ENCODE results near the gene ROCK2. TPM values are rescaled to one million over a fixed set of nuclear protein-coding genes. Genes with fewer than 3 reads are reported as not detected.
"Not testable (repeated sequence)": the region's sequence is repeated elsewhere in the genome, so short reads cannot be mapped to it uniquely, and the experiment has no call there.

The ROCK2 gene
- total RNA-seq, 4 donors from 2014 or later = 21.8 to 54.0 (median 26.6) TPM

DNA sequence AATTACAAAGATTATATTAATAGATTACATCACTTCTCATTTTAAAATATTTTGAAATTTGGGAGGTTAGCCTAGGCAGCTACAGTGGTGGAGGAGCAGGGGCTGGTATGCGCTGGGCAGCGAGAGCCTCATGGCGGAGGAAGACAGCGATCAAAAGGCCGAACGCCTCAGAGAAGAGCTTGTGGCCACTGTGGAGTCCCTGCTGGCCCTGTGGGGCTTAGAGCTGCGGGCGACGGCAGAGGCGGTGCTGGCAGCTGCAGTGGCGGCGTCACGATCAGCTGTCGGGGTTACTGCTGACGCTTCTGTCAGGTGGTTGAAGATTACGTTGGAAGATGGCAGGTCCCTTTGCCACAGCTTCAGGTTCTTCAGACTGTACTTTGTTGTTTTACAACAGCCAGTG is 87.4 kb downstream of the ROCK2 start:
- no peak for TF ChIP-seq POLR2AphosphoS5 (IDR thresholded peaks at IDR 0.05)
- TF ChIP-seq, protein P1, sequence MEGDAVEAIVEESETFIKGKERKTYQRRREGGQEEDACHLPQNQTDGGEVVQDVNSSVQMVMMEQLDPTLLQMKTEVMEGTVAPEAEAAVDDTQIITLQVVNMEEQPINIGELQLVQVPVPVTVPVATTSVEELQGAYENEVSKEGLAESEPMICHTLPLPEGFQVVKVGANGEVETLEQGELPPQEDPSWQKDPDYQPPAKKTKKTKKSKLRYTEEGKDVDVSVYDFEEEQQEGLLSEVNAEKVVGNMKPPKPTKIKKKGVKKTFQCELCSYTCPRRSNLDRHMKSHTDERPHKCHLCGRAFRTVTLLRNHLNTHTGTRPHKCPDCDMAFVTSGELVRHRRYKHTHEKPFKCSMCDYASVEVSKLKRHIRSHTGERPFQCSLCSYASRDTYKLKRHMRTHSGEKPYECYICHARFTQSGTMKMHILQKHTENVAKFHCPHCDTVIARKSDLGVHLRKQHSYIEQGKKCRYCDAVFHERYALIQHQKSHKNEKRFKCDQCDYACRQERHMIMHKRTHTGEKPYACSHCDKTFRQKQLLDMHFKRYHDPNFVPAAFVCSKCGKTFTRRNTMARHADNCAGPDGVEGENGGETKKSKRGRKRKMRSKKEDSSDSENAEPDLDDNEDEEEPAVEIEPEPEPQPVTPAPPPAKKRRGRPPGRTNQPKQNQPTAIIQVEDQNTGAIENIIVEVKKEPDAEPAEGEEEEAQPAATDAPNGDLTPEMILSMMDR (IDR thresholded peaks at IDR 0.05) = no peak
- no peak for TF ChIP-seq POLR2A (IDR thresholded peaks at IDR 0.05)
- TF ChIP-seq EP300 (IDR thresholded peaks at IDR 0.05) = no peak
- Histone ChIP-seq H3K36me3 (peaks cover 6% of the 10 kb centered on the region), H3K4me1 (no peaks in the 10 kb centered on the region), H3K4me3 (no peak overlapping the region), H3K9me3 (no peaks in the 10 kb centered on the region), H3K27ac (no peak overlapping the region), H3K27me3 (no peaks in the 10 kb centered on the region)
- WGBS = 89% methylated on average over 12 of the region's 16 CpGs
- no peak for DNase-seq (ENCODE audit: low spot score in 2 of 2)

DNA sequence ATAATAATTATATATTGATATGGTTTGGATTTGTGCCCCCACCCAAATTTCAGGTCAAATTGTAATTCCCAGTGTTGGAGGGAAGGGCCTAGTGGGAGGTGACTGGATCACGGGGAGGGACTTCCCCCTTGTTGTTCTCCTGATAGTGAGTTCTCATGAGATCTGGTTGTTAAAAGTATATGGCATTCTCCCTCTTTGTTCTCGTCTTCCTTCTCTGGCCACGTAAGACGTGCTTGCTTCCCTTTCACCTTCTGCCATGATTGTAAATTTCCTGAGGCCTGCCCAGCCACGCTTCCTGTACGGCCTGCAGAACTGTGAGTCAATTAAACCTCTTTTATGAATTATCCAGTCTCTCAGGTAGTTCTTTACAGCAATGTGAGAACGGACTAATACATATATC is 88.3 kb downstream of the ROCK2 start:
- WGBS = 95% methylated on average over 7 of the region's 7 CpGs
- Histone ChIP-seq H3K9me3 (no peaks in the 10 kb centered on the region), H3K27me3 (no peaks in the 10 kb centered on the region), H3K4me1 (peaks cover 2% of the 10 kb centered on the region), H3K4me3 (no peak overlapping the region), H3K36me3 (peaks cover 6% of the 10 kb centered on the region), H3K27ac (no peak overlapping the region)
- TF ChIP-seq POLR2A (IDR thresholded peaks at IDR 0.05) = no peak
- TF ChIP-seq, protein P1 (IDR thresholded peaks at IDR 0.05) = no peak
- no peak for TF ChIP-seq EP300 (IDR thresholded peaks at IDR 0.05)
- TF ChIP-seq POLR2AphosphoS5 (IDR thresholded peaks at IDR 0.05) = no peak
- no peak for DNase-seq (ENCODE audit: low spot score in 2 of 2)

DNA sequence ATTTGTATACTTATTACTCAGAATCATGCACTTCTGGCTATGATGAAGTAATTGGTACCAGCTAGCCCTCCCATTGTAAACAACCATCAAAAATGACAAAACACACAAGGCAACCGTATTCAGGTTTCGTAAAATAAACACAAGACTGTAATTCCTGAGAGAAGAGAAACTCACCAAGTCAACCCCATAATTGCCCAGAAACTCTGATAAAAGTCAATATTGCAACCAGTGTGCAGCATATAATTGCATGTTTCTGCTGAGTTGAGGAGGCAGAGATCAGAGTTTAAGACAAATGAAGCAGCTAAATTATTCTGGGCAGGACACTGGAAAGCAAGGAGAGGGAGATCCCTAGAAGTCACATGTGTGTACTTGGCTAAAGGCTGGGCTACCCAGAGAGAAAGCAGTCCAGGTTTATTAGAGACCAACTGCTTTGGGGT is 90.3 kb downstream of the ROCK2 start:
- no peak overlapping the region for H3K27ac ChIP-seq
- no peak for DNase-seq (ENCODE audit: low spot score in 2 of 2)
- TF ChIP-seq POLR2A (IDR thresholded peaks at IDR 0.05) = no peak
- TF ChIP-seq, protein P1 (IDR thresholded peaks at IDR 0.05) = no peak
- TF ChIP-seq POLR2AphosphoS5 (IDR thresholded peaks at IDR 0.05) = no peak
- no peak for TF ChIP-seq EP300 (IDR thresholded peaks at IDR 0.05)
- H3K36me3 ChIP-seq = peaks cover 6% of the 10 kb centered on the region
- H3K27me3 ChIP-seq = no peaks in the 10 kb centered on the region
- H3K9me3 ChIP-seq = no peaks in the 10 kb centered on the region
- H3K4me3 ChIP-seq = no peak overlapping the region
- peaks cover 5% of the 10 kb centered on the region for H3K4me1 ChIP-seq
- 72% methylated on average over 2 of the region's 2 CpGs for WGBS

DNA sequence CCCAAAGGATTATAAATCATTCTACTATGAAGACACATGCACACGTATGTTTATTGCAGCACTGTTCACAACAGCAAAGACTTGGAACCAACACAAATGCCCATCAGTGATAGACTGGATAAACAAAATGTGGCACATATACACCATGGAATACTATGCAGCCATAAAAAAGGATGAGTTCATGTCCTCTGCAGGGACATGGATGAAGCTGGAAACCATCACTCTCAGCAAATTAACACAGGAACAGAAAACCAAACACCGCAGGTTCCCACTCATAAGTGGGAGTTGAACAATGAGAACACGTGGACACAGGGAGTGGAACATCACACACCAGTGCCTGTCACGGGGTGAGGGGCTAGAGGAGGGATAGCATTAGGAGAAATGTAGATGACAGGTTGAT is 92.0 kb downstream of the ROCK2 start:
- H3K36me3 ChIP-seq = peaks cover 21% of the 10 kb centered on the region
- not testable (repeated sequence) for H3K27ac ChIP-seq; H3K27me3 ChIP-seq; H3K4me1 ChIP-seq; H3K4me3 ChIP-seq; DNase-seq (ENCODE audit: low spot score in 2 of 2); H3K9me3 ChIP-seq
- WGBS = 97% methylated on average over 4 of the region's 4 CpGs

DNA sequence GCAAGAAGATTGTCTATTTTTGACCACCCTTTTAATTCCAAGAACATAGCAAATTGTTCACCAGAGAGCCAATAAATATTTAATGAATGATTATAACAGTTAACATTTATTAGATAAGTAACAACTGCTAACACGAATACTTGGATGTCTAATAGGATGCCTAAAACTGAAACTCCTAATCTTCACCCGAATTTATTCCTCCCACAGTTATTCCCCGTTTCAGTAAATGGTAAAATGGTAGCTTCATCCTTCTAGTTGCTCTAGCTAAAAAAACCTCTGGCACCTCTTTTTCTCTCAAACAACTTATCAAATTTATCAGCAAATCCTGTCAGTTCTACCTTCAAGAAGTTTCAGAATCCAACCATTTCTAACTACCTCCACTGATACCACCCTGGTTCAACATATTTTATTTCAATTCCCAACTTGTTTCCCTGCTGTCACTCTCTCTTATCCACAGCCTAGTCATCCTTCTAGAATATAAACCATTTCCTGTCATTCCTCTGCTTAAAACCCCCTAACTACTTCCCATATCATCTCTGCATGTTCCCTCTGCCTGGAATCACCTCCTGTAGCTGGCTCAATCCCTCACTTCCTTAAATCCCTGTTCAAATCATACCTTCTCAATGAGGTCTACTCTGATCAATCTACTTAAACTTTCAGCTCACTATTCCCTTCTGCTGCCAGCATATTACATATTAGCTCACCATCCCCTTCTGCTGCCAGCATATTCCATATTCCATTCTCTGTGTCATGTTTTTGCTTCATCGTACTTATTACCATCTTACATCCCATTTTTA is 93.8 kb downstream of the ROCK2 start:
- TF ChIP-seq POLR2AphosphoS5 (IDR thresholded peaks at IDR 0.05) = no peak
- TF ChIP-seq EP300 (IDR thresholded peaks at IDR 0.05) = no peak
- TF ChIP-seq, protein P1 (IDR thresholded peaks at IDR 0.05) = no peak
- no peak for TF ChIP-seq POLR2A (IDR thresholded peaks at IDR 0.05)
- WGBS = 76% methylated on average over 4 of the region's 4 CpGs
- Histone ChIP-seq H3K4me1 (peaks cover 5% of the 10 kb centered on the region), H3K9me3 (no peaks in the 10 kb centered on the region), H3K27me3 (no peaks in the 10 kb centered on the region), H3K27ac (no peak overlapping the region), H3K4me3 (no peak overlapping the region), H3K36me3 (peaks cover 17% of the 10 kb centered on the region)
- DNase-seq (ENCODE audit: low spot score in 2 of 2) = no peak
